HUES64 (cell line): ENCODE results near the gene ZKSCAN2.

Experiments used
- H3K27ac ChIP-seq: 2 replicates; pipeline ENCODE4 v1.7.0; 2013; ENCODE audit warnings: low read depth, low read length, inconsistent platforms
- H3K27me3 ChIP-seq: 2 replicates; pipeline ENCODE4 v1.6.1; 2013; ENCODE audit warnings: mild to moderate bottlenecking, low read length; ENCODE audit not compliant: insufficient read depth
- H3K36me3 ChIP-seq: 2 replicates; pipeline ENCODE4 v1.6.1; 2013; ENCODE audit warnings: mild to moderate bottlenecking, low read length; ENCODE audit not compliant: insufficient read depth
- H3K4me1 ChIP-seq: 2 replicates; pipeline ENCODE4 v1.6.1; 2013; ENCODE audit warnings: mild to moderate bottlenecking, low read length, moderate library complexity; ENCODE audit not compliant: insufficient read depth
- H3K4me3 ChIP-seq: 2 replicates; pipeline ENCODE4 v1.5.1; 2013; ENCODE audit warnings: mild to moderate bottlenecking, low read length, moderate library complexity
- H3K9ac ChIP-seq: 2 replicates; pipeline ENCODE4 v1.6.1; 2013; ENCODE audit warnings: mild to moderate bottlenecking, low read depth, low read length
- H3K9me3 ChIP-seq: 2 replicates; pipeline ENCODE4 v1.6.1; 2013; ENCODE audit warnings: low read depth, low read length; ENCODE audit not compliant: insufficient read depth
- WGBS: fragments of 150-250, 120-280 bp; methylation state at CpG from one replicate; pipeline ENCODE4 v1.1.7; 2013; ENCODE audit warnings: missing lambda C conversion rate; 5-methylcytosine and 5-hydroxymethylcytosine counted together

Gene ZKSCAN2

DNA sequence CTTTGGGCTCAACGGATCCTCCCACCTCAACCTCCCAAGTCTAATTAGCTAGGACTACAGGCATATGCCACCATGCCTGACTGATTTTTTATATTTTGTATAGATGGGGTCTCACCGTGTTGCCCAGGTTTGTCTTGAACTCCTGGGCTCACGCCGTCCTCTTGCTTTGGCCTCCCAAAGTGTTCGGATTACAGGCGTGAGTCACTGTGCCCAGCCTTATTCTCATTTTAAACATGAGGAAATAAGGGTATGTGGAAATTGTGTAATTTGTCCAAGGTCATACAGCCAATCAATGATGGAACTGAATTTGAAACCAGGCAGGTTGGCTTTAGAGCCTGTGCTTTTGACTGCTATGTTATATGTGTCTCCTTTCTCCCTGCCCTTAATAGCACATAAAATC lies 68.3 kb downstream of the ZKSCAN2 start:
- H3K4me3 ChIP-seq: no peak overlapping the region
- WGBS: 94% methylated on average over 6 of the region's 6 CpGs

GRCh38 chr16:25187491-25187795 lies 70.2 kb downstream of the ZKSCAN2 start:
- Histone ChIP-seq H3K4me1 (no peaks in the 10 kb centered on the region), H3K9ac (no peak overlapping the region), H3K9me3 (no peaks in the 10 kb centered on the region), H3K27me3 (no peaks in the 10 kb centered on the region), H3K4me3 (no peak overlapping the region), H3K36me3 (no peaks in the 10 kb centered on the region), H3K27ac (no peak overlapping the region)
- 93% methylated on average over 3 of the region's 3 CpGs for WGBS

More for the DNA sequence above, 68.3 kb downstream of the ZKSCAN2 start:
- Histone ChIP-seq H3K27me3 (no peaks in the 10 kb centered on the region), H3K9ac (no peak overlapping the region), H3K27ac (no peak overlapping the region), H3K9me3 (no peaks in the 10 kb centered on the region), H3K4me1 (no peaks in the 10 kb centered on the region), H3K36me3 (no peaks in the 10 kb centered on the region)
